ENCODE data around the gene GAB1.

DNA sequence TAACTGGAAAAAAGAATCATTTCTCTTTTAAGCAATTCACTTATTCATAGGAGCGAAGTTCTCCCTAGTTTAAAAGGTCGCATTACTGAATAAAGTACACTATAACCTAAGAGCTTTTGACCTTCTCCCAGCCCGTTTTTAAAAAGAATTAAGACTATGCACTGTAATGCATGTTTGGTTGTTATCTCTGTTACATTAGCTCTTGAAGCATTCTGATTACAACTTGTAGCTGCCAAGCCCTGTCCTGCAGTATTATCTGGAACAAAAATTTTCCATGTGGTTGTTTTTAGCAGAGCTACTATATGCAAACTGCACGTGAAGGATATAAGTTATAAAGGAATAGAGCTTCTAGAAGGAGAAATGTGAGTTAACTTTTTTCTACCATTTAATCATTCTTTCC lies 8.1 kb downstream of the GAB1 start:
- no peak for TF ChIP-seq RBBP5 (IDR thresholded peaks at IDR 0.05; ENCODE audit: borderline replicate concordance, low read depth, low read length)
- TF ChIP-seq SP4 (IDR thresholded peaks at IDR 0.05; ENCODE audit: low read length) = no peak
- no peak for TF ChIP-seq TBP (IDR thresholded peaks at IDR 0.05; ENCODE audit: low read depth, low read length)
- TF ChIP-seq CTCF (IDR thresholded peaks at IDR 0.05; ENCODE audit: control extremely low read depth in 1 of 3, insufficient read depth in 1 of 3, low read depth in 1 of 3, low read length in 3 of 3) = no peak
